Breast epithelium (tissue), 4 donors: Measurements from ENCODE around the gene TAOK2. TPM values are rescaled to one million over a fixed set of nuclear protein-coding genes. Genes with fewer than 3 reads are reported as not detected.

Experiments used
- DNase-seq, 2 donors: peaks; one replicate each; pipeline ENCODE4 v3.0.0-alpha.2; 2019; ENCODE audit warnings: low spot score in 2 of 2
- H3K27ac ChIP-seq, 2 donors: fragments of 200-600 bp; sonication (generic) in 1 of 2; one replicate each; pipeline ENCODE4 v1.5.1; 2016 to 2019; ENCODE audit warnings: mild to moderate bottlenecking in 1 of 2
- H3K27me3 ChIP-seq, 2 donors: fragments of 200-600 bp; sonication (generic) in 1 of 2; one replicate each; pipeline versions ENCODE4 v1.5.1 to v1.6.0; 2017 to 2019; ENCODE audit warnings: control low read depth in 1 of 2, mild to moderate bottlenecking in 1 of 2
- H3K36me3 ChIP-seq: fragments of 200-600 bp; one replicate; pipeline ENCODE4 v1.5.1; 2019
- H3K4me1 ChIP-seq, 2 donors: fragments of 200-600 bp; sonication (generic); one replicate each; pipeline ENCODE4 v1.5.1; 2016 to 2019; ENCODE audit warnings: control low read depth in 1 of 2
- H3K4me3 ChIP-seq, 3 donors: fragments of 200-600 bp; sonication (generic); 1 replicate in 2 of 3; 2 replicates in 1 of 3; pipeline ENCODE4 v1.5.1; 2016 to 2019; ENCODE audit warnings: mild to moderate bottlenecking in 3 of 3, moderate library complexity in 2 of 3
- H3K9me3 ChIP-seq, 2 donors: fragments of 200-600 bp; sonication (generic) in 1 of 2; one replicate each; pipeline ENCODE4 v1.5.1; 2016 to 2019; ENCODE audit warnings: control low read depth in 1 of 2
- CTCF ChIP-seq, 3 donors: fragments of 450-650 bp; IDR thresholded peaks; one replicate each; pipeline ENCODE4 v1.5.1; 2016 to 2017; ENCODE audit warnings: antibody characterized with exemption in 3 of 3, mild to moderate bottlenecking in 3 of 3, moderate library complexity in 3 of 3
- POLR2A ChIP-seq: fragments of 450-650 bp; IDR thresholded peaks from one replicate; pipeline ENCODE4 v1.6.1; 2016; ENCODE audit warnings: antibody characterized with exemption, mild to moderate bottlenecking, moderate library complexity
- POLR2AphosphoS5 ChIP-seq, 3 donors: sonication (generic); formaldehyde crosslinking; IDR thresholded peaks; one replicate each; pipeline ENCODE4 v1.6.1; 2017; ENCODE audit warnings: antibody characterized with exemption in 3 of 3
- intact Hi-C: fragments of 100-400 bp; cut with DNase I; formaldehyde crosslinking; loops from one replicate; pipeline ENCODE4 v1.15.1; 2023; ENCODE audit warnings: low total_unique reads
- total RNA-seq, 3 donors: library from RNA; depleted of rRNA; stranded (reverse); fragments of >200 nt; gene quantifications; one replicate each; pipeline ENCODE4 v1.1.0, GENCODE V29; 2016

TAOK2 gene
- total RNA-seq, 3 donors from 2014 or later = 31.8 to 51.1 (median 37.3) TPM

GRCh38 chr16:29975811-29976511 lies 2.3 kb downstream of the TAOK2 start:
- Histone ChIP-seq H3K36me3 (peaks cover 6% of the 10 kb centered on the region), H3K27me3 (no peaks in the 10 kb centered on the region), H3K4me3 (peak overlapping the region; percentile 84 to 98 (median 97)), H3K9me3 (no peaks in the 10 kb centered on the region), H3K4me1 (peaks cover 7 to 16% of the 10 kb centered on the region in 2 donors), H3K27ac (peak overlapping the region; percentile 90 to 94)
- no peak for TF ChIP-seq POLR2AphosphoS5 (IDR thresholded peaks at IDR 0.05)
- TF ChIP-seq CTCF (IDR thresholded peaks at IDR 0.05) = no peak
- no peak for TF ChIP-seq POLR2A
- DNase-seq = no peak
- intact Hi-C loops = no loop called here

DNA sequence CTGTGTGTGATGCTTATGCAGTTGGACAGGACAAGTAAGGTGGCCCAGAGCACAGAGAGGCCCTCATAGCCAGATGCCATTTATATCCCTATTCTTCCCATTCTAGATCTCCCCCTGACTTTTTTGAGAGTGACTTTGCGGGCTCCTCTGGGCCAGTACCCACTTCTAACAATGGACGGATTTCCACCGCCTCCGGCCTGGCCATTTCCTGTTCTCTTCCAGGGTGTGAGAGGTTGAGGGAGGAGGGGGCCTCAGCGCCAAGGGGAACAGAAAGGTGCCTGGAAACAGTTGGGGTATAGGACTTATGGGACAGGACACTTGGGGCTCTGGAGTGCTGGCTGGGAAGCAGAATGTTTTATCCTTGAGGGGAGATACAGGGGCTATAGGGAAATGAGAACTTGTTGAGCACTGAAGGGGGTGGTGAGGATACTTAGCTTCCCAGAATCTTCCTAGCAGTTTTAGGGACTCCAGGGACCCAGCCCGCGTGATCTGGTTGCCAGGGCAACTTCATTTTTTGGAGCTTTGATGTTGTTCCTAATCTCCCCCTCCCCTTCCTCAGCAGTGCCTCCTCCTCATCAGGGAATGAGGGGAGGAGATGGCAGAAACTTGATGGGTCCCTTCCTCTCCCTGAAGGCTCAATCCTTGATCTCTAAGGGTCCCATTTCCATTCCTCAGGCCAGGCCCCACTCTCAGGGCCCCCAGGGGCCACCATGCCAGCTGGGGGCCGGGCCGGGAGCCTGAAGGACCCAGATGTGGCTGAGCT lies 3.6 kb downstream of the TAOK2 start:
- Histone ChIP-seq H3K36me3 (peaks cover 8% of the 10 kb centered on the region), H3K4me3 (peak overlapping the region; percentile 1 to 97 (median 84)), H3K9me3 (no peaks in the 10 kb centered on the region), H3K27me3 (no peaks in the 10 kb centered on the region), H3K27ac (peak overlapping the region in 1 of 2 donors; percentile 90), H3K4me1 (peaks cover 7 to 16% of the 10 kb centered on the region in 2 donors)
- DNase-seq = no peak
- intact Hi-C loops = no loop called here
- TF ChIP-seq POLR2AphosphoS5 (IDR thresholded peaks at IDR 0.05) = no peak
- no peak for TF ChIP-seq CTCF (IDR thresholded peaks at IDR 0.05)
- no peak for TF ChIP-seq POLR2A

- TF ChIP-seq POLR2A (no peak), POLR2AphosphoS5 (IDR thresholded peaks at IDR 0.05) (no peak), CTCF (IDR thresholded peaks at IDR 0.05) (no peak)
- Histone ChIP-seq H3K27ac (peak overlapping the region in 1 of 2 donors; percentile 90), H3K27me3 (no peaks in the 10 kb centered on the region), H3K36me3 (peaks cover 13% of the 10 kb centered on the region), H3K4me3 (peak overlapping the region in 1 of 3 donors; percentile 84), H3K4me1 (peaks cover 7 to 16% of the 10 kb centered on the region in 2 donors), H3K9me3 (no peaks in the 10 kb centered on the region)
- intact Hi-C loops = no loop called here
- DNase-seq = no peak
These were observed 4.4 kb downstream of the TAOK2 start for GRCh38 chr16:29978081-29978480.

DNA sequence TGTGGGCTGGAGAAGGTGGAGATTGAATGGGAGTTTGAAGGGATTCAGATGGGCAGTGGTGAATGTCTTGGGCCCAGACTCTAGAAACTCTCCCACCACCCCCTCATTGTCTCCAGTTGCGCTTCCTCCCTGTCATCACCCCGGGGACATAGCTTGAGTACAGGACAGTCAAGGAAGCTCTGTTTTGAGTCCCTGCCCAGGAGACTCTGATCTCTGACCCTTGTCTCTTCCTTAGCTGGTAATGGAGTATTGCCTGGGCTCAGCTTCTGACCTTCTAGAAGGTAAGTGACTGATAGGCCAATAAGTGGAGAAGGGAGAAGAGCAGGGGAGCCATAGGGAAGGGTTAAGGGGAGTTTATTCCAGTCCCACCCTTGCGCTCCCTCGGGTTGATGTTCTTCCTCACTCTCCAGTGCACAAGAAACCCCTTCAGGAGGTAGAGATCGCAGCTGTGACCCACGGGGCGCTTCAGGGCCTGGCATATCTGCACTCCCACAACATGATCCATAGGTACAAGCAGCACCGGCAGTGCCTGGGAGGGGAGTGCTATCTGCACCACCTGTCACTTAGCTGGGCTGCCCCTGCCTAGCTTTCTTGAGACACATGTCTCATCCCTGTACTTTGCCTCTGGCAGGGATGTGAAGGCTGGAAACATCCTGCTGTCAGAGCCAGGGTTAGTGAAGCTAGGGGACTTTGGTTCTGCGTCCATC lies 5.0 kb downstream of the TAOK2 start:
- H3K9me3 ChIP-seq = no peaks in the 10 kb centered on the region
- H3K27me3 ChIP-seq = no peaks in the 10 kb centered on the region
- DNase-seq = no peak
- intact Hi-C loops = no loop called here
- peak overlapping the region in 1 of 2 donors; percentile 90 for H3K27ac ChIP-seq
- peaks cover 19% of the 10 kb centered on the region for H3K36me3 ChIP-seq
- TF ChIP-seq POLR2A = no peak
- TF ChIP-seq POLR2AphosphoS5 (IDR thresholded peaks at IDR 0.05) = no peak
- no peak for TF ChIP-seq CTCF (IDR thresholded peaks at IDR 0.05)
- H3K4me3 ChIP-seq = no peak overlapping the region
- peaks cover 7 to 16% of the 10 kb centered on the region in 2 donors for H3K4me1 ChIP-seq
